K562 (cell line): ENCODE data around the gene C19orf47. TPM values are rescaled to one million over a fixed set of nuclear protein-coding genes. Genes with fewer than 3 reads are reported as not detected.

Source experiments
- ATAC-seq: fragments of 200-7000 bp; cut with Tn5 transposase; 3 replicates; pipeline ENCODE4 v1.9.1; 2020; ENCODE audit warnings: moderate library complexity
- BruUV-seq: library from RNA; stranded (reverse); fragments of 400-500 nt; replicated peaks from 2 replicates; lab custom pipeline; 2021; lab: Mats Ljungman, UMichigan
- CTCF ChIA-PET: fragments of 300-600 bp; formaldehyde crosslinking; extraction: SDS; loops from one replicate; lab custom pipeline; 2021; ENCODE audit warnings: low intra/inter-chr PET ratio; lab: Yijun Ruan, JAX
- POLR2A ChIA-PET: fragments of 300-600, 350-650 bp; sonication (Branson Sonifier 250); formaldehyde crosslinking; extraction: SDS; loops from one replicate; lab custom pipeline; 2021; ENCODE audit warnings: antibody characterized with exemption, inconsistent platforms; lab: Yijun Ruan, JAX
- DNase-seq, 4 experiments: peaks; one replicate each; pipeline versions ENCODE4 v3.0.0 to v3.0.0-alpha.2; 2011 to 2018; ENCODE audit warnings: low spot score in 3 of 4, mixed read lengths in 3 of 4; ENCODE audit errors: extremely low read depth in 1 of 4
- FAIRE-seq: peaks from 2 replicates; lab custom pipeline; 2011; peaks lifted over from hg19 to GRCh38; lab: Jason Lieb, UNC
- H2AFZ ChIP-seq: 2 replicates; pipeline ENCODE4 v1.6.0; 2011; ENCODE audit warnings: low read depth, low read length, control low read depth, inconsistent platforms
- H3K27ac ChIP-seq: fragments of 200-600 bp; 3 replicates; pipeline ENCODE4 v1.8.0; 2011; ENCODE audit warnings: low read depth, mild to moderate bottlenecking, control low read depth, inconsistent platforms, low read length, moderate library complexity, mixed read lengths; ENCODE audit errors: extremely low read depth
- H3K27me3 ChIP-seq, 2 experiments: fragments of 300-600 bp in 1 of 2; 2 replicates in 1 of 2; 3 replicates in 1 of 2; pipeline versions ENCODE4 v1.6.0 to v1.8.0; 2011; ENCODE audit warnings: inconsistent platforms in 2 of 2, low read length in 2 of 2, mild to moderate bottlenecking in 1 of 2, mixed read lengths in 1 of 2, moderate library complexity in 1 of 2; ENCODE audit not compliant: control insufficient read depth in 2 of 2, insufficient read depth in 2 of 2
- H3K36me3 ChIP-seq: fragments of 300-600 bp; 3 replicates; pipeline ENCODE4 v1.8.0; 2011; ENCODE audit warnings: mild to moderate bottlenecking, low read length, inconsistent platforms; ENCODE audit not compliant: control insufficient read depth, insufficient read depth
- H3K4me1 ChIP-seq, 2 experiments: fragments of 200-600 bp in 1 of 2; replicated peaks in 1 of 2; 2 replicates in 1 of 2; 3 replicates in 1 of 2; pipeline versions ENCODE4 v1.5.1 to v1.8.0; 2011; ENCODE audit warnings: inconsistent platforms in 2 of 2, low read length in 2 of 2, mild to moderate bottlenecking in 1 of 2, mixed read lengths in 1 of 2, moderate library complexity in 1 of 2; ENCODE audit not compliant: control insufficient read depth in 2 of 2, insufficient read depth in 2 of 2
- H3K4me2 ChIP-seq: 2 replicates; pipeline ENCODE4 v1.6.1; 2011; ENCODE audit warnings: low read length, control low read depth, inconsistent platforms, mixed read lengths; ENCODE audit not compliant: insufficient read depth
- H3K4me3 ChIP-seq: fragments of 200-600 bp; sonication (generic), shearing (Covaris generic); 2 replicates; pipeline ENCODE4 v1.5.1; 2016; ENCODE audit warnings: control low read depth, inconsistent platforms
- H3K79me2 ChIP-seq: fragments of 200-600 bp; 3 replicates; pipeline ENCODE4 v1.8.0; 2011; ENCODE audit warnings: low read length, inconsistent platforms; ENCODE audit not compliant: control insufficient read depth, insufficient read depth
- H3K9ac ChIP-seq, 2 experiments: 2 replicates each; pipeline versions ENCODE4 v1.6.0 to v1.6.1; 2011; ENCODE audit warnings: low read depth in 2 of 2, low read length in 2 of 2, control low read depth in 1 of 2, inconsistent platforms in 1 of 2, mild to moderate bottlenecking in 1 of 2, mixed read lengths in 1 of 2; ENCODE audit not compliant: insufficient read depth in 1 of 2
- H3K9me1 ChIP-seq: one replicate; pipeline ENCODE4 v1.6.0; 2011; ENCODE audit warnings: inconsistent platforms, mild to moderate bottlenecking, low read length, moderate library complexity; ENCODE audit not compliant: control insufficient read depth, insufficient read depth
- H3K9me3 ChIP-seq: replicated peaks from 2 replicates; pipeline ENCODE4 v1.5.1; 2011; ENCODE audit warnings: low read depth, low read length, inconsistent platforms; ENCODE audit not compliant: control insufficient read depth, insufficient read depth
- H4K20me1 ChIP-seq: replicated peaks from 2 replicates; pipeline ENCODE4 v1.6.1; 2011; ENCODE audit warnings: low read length, inconsistent platforms, mixed read lengths; ENCODE audit not compliant: control insufficient read depth, insufficient read depth
- ARID1B ChIP-seq: fragments of 450-650 bp; IDR thresholded peaks from 2 replicates; pipeline ENCODE4 v1.6.1; 2016; ENCODE audit warnings: antibody characterized with exemption, mild to moderate bottlenecking, inconsistent platforms
- ATF1 ChIP-seq, 2 experiments: fragments of 450-650 bp in 1 of 2; IDR thresholded peaks; 2 replicates each; pipeline ENCODE4 v1.6.1; 2016; ENCODE audit warnings: missing compliant biosample characterization in 1 of 2, missing genetic modification characterization in 1 of 2
- NFRKB ChIP-seq: fragments of 450-650 bp; IDR thresholded peaks from 2 replicates; pipeline ENCODE4 v1.6.1; 2016; ENCODE audit warnings: low read depth
- RBM17 ChIP-seq: fragments of 200-400 bp; formaldehyde crosslinking; IDR thresholded peaks from 2 replicates; pipeline ENCODE4 v1.6.1; 2017; ENCODE audit warnings: low read depth, mild to moderate bottlenecking, low read length, borderline replicate concordance
- SMAD3 ChIP-seq: fragments of 450-650 bp; formaldehyde crosslinking; conservative IDR thresholded peaks from 2 replicates; pipeline ENCODE4 v1.4.0; 2020; ENCODE audit warnings: mild to moderate bottlenecking
- ZNF224 ChIP-seq: sonication (generic); formaldehyde crosslinking; IDR thresholded peaks from 2 replicates; pipeline ENCODE4 v1.8.0; 2022; ENCODE audit warnings: mild to moderate bottlenecking, missing genetic modification reagents
- WGBS: fragments of 100-300 bp; shearing (Covaris generic); methylation state at CpG from one replicate; pipeline ENCODE4 v1.1.6; 2016; ENCODE audit warnings: low coverage, mixed read lengths; ENCODE audit not compliant: insufficient coverage; ENCODE audit errors: missing lambda C conversion rate; 5-methylcytosine and 5-hydroxymethylcytosine counted together
- in situ Hi-C: fragments of 300-500 bp; cut with MboI; formaldehyde crosslinking; loops from 4 replicates; pipeline ENCODE4 v1.15.0; 2018; ENCODE audit warnings: inconsistent platforms, mixed read lengths
- intact Hi-C: fragments of 100-400 bp; cut with micrococcal nuclease; formaldehyde crosslinking; loops from 2 replicates; pipeline ENCODE4 v1.14.2; 2022
- polyA plus RNA-seq, 8 experiments: library from polyadenylated mRNA; depleted of rRNA in 4 of 8; stranded (reverse) in 5 of 8; unstranded in 3 of 8; fragments of >200 nt; fragmentation: Nextera tagmentation in 2 of 8; fragmentation: Illumina TruSeq in 1 of 8; extraction: Ambion mirVana in 2 of 8; extraction: Trizol in 1 of 8; gene quantifications; 2 replicates each; pipeline versions ENCODE4 v1.2.1 to v1.2.3, GENCODE V29; 2011 to 2014; ENCODE audit warnings: inconsistent platforms in 1 of 8, missing spikeins in 1 of 8
- total RNA-seq, 7 experiments: library from RNA; depleted of rRNA in 6 of 7; stranded (reverse); fragments of >200 nt in 6 of 7; fragmentation: Illumina TruSeq in 2 of 7; extraction: Trizol in 2 of 7; gene quantifications; 2 replicates each; pipeline versions ENCODE4 v1.2.1 to v1.2.3, GENCODE V29; 2011 to 2021; ENCODE audit warnings: low replicate concordance in 1 of 7
- TF ChIP-seq, protein P1 (sequence below): sonication (generic); formaldehyde crosslinking; IDR thresholded peaks from 2 replicates; pipeline ENCODE4 v1.8.1; 2023; ENCODE audit warnings: mild to moderate bottlenecking, missing genetic modification reagents
- TF ChIP-seq, protein P2 (sequence below): fragments of 250-450 bp; sonication (Bioruptor Pico); IDR thresholded peaks from 2 replicates; pipeline ENCODE4 v1.8.0; 2021; ENCODE audit warnings: borderline replicate concordance, mild to moderate bottlenecking, moderate library complexity; ENCODE audit not compliant: poor library complexity, severe bottlenecking
- TF ChIP-seq, protein P3 (sequence below): sonication (generic); formaldehyde crosslinking; IDR thresholded peaks from 2 replicates; pipeline ENCODE4 v1.8.0; 2022; ENCODE audit warnings: mild to moderate bottlenecking, missing genetic modification reagents, borderline replicate concordance

Gene C19orf47
- total and polyA plus RNA-seq, 9 of the 15 experiments (the other 6 are each of a cell fraction or from before 2014, with no cell fraction given) = 0.08 to 26.1 (median 14.7) TPM

DNA sequence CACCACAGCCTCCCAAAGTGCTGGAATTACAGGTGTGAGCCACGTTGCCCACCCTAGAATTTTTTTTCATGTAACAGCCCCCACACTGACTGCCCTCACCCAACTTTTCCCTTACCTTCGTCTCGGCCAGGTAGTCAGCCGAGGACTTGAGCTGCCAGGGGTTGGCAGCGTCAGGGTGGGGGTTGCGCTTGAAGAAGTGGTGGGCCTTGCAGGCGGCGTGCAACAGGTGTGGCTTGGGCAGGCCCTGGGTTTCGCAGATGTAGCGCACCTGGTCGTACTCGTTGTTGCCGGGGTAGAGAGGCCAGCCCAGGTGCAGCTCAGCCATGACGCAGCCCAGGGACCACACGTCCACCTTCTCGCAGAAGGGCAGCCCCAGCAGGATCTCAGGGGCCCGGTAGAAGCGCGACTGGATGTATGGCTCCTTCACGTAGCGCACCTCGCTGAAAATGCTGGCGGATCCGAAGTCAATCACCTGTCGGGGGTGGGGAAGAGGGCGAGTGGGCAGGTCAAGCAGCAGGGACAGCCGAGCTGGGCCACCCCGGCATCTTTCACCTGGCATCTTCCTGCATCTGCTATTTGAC lies 35.6 kb upstream of the C19orf47 start:
- H3K4me1 ChIP-seq = peaks cover 0 to 23% of the 10 kb centered on the region in 2 experiments; a peak in 2 of 5 replicates
- CTCF ChIA-PET = no interaction called here
- WGBS = 68% methylated on average over 24 of the region's 28 CpGs

More for the DNA sequence above, 35.6 kb upstream of the C19orf47 start:
- H2AFZ ChIP-seq = no peak overlapping the region
- no peak overlapping the region for H3K4me2 ChIP-seq
- intact Hi-C loops = no loop called here
- H3K36me3 ChIP-seq = peaks cover 1% of the 10 kb centered on the region; the same call in 2 of the 3 replicates
- H3K4me3 ChIP-seq = no peak overlapping the region
- DNase-seq = no peak
- 0 out of 2 replicates have a peak, but pooled peaks cover under 1% of the 10 kb centered on the region for H4K20me1 ChIP-seq
- H3K9me3 ChIP-seq = no peaks in the 10 kb centered on the region
- H3K79me2 ChIP-seq = no peaks in the 10 kb centered on the region
- no peak for FAIRE-seq
- ATAC-seq = no peak
- no TSS peak for BruUV-seq
- TF ChIP-seq RBM17 = no peak
- no peak for TF ChIP-seq ATF1 (CRISPR knock-in tag; IDR thresholded peaks at IDR 0.05)
- TF ChIP-seq ATF1 (tag; IDR thresholded peaks at IDR 0.05) = no peak
- TF ChIP-seq, protein P1, sequence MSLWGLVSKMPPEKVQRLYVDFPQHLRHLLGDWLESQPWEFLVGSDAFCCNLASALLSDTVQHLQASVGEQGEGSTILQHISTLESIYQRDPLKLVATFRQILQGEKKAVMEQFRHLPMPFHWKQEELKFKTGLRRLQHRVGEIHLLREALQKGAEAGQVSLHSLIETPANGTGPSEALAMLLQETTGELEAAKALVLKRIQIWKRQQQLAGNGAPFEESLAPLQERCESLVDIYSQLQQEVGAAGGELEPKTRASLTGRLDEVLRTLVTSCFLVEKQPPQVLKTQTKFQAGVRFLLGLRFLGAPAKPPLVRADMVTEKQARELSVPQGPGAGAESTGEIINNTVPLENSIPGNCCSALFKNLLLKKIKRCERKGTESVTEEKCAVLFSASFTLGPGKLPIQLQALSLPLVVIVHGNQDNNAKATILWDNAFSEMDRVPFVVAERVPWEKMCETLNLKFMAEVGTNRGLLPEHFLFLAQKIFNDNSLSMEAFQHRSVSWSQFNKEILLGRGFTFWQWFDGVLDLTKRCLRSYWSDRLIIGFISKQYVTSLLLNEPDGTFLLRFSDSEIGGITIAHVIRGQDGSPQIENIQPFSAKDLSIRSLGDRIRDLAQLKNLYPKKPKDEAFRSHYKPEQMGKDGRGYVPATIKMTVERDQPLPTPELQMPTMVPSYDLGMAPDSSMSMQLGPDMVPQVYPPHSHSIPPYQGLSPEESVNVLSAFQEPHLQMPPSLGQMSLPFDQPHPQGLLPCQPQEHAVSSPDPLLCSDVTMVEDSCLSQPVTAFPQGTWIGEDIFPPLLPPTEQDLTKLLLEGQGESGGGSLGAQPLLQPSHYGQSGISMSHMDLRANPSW (CRISPR knock-in tag) = no peak
- TF ChIP-seq, protein P2, sequence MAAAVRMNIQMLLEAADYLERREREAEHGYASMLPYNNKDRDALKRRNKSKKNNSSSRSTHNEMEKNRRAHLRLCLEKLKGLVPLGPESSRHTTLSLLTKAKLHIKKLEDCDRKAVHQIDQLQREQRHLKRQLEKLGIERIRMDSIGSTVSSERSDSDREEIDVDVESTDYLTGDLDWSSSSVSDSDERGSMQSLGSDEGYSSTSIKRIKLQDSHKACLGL = no peak
- TF ChIP-seq ZNF224 (CRISPR knock-in tag) = no peak
- TF ChIP-seq NFRKB = no peak
- TF ChIP-seq ARID1B = no peak
- TF ChIP-seq, protein P3, sequence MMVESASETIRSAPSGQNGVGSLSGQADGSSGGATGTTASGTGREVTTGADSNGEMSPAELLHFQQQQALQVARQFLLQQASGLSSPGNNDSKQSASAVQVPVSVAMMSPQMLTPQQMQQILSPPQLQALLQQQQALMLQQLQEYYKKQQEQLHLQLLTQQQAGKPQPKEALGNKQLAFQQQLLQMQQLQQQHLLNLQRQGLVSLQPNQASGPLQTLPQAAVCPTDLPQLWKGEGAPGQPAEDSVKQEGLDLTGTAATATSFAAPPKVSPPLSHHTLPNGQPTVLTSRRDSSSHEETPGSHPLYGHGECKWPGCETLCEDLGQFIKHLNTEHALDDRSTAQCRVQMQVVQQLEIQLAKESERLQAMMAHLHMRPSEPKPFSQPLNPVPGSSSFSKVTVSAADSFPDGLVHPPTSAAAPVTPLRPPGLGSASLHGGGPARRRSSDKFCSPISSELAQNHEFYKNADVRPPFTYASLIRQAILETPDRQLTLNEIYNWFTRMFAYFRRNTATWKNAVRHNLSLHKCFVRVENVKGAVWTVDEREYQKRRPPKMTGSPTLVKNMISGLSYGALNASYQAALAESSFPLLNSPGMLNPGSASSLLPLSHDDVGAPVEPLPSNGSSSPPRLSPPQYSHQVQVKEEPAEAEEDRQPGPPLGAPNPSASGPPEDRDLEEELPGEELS (CRISPR knock-in tag) = no peak
- no peak for TF ChIP-seq SMAD3
- in situ Hi-C loops = no loop called here
- POLR2A ChIA-PET = interaction anchor here (0.6 to 1.3 kb wide), 2 partner anchors 12 to 155 kb away, joined by 4 read pairs; no protein-coding TSS in a partner anchor
- H3K9me1 ChIP-seq = no peaks in the 10 kb centered on the region
- no peak overlapping the region for H3K27ac ChIP-seq
- peaks cover 0 to 14% of the 10 kb centered on the region in 2 experiments; a peak in 3 of 5 replicates for H3K27me3 ChIP-seq
- no peak overlapping the region for H3K9ac ChIP-seq
